MM.1S (cell line): Measurements from ENCODE around the gene HMOX2.

Experiments used
- DNase-seq: peaks from one replicate; pipeline ENCODE4 v3.0.0-alpha.2; 2015
- H2AFZ ChIP-seq: fragments of 300-600 bp; sonication (generic); 2 replicates; pipeline ENCODE4 v1.6.0; 2016; ENCODE audit warnings: antibody characterized with exemption, low read length
- H3F3A ChIP-seq: fragments of 300-600 bp; sonication (generic); 2 replicates; pipeline ENCODE4 v1.6.1; 2016; ENCODE audit warnings: mild to moderate bottlenecking, antibody characterized with exemption, low read length, moderate library complexity, mixed read lengths; ENCODE audit not compliant: insufficient read depth
- H3K27ac ChIP-seq: fragments of 300-600 bp; sonication (generic); 2 replicates; pipeline ENCODE4 v1.5.1; 2016; ENCODE audit warnings: mild to moderate bottlenecking, low read length
- H3K27me3 ChIP-seq: fragments of 300-600 bp; sonication (generic); replicated peaks from 2 replicates; pipeline ENCODE4 v1.6.0; 2016; ENCODE audit warnings: low read length; ENCODE audit not compliant: insufficient read depth
- H3K36me3 ChIP-seq: fragments of 300-600 bp; sonication (generic); replicated peaks from 2 replicates; pipeline ENCODE4 v1.6.1; 2016; ENCODE audit warnings: mild to moderate bottlenecking, low read length, mixed read lengths; ENCODE audit not compliant: insufficient read depth
- H3K4me1 ChIP-seq: fragments of 300-600 bp; sonication (generic); 2 replicates; pipeline ENCODE4 v1.6.1; 2016; ENCODE audit warnings: low read length, mixed read lengths
- H3K4me2 ChIP-seq: fragments of 300-600 bp; sonication (generic); 2 replicates; pipeline ENCODE4 v1.6.0; 2016; ENCODE audit warnings: low read depth, low read length
- H3K4me3 ChIP-seq: fragments of 300-600 bp; sonication (generic); 2 replicates; pipeline ENCODE4 v1.5.1; 2016; ENCODE audit warnings: low read length, mixed read lengths
- H3K79me2 ChIP-seq: fragments of 300-600 bp; sonication (generic); 2 replicates; pipeline ENCODE4 v1.6.1; 2016; ENCODE audit warnings: mixed run types, low read length, mixed read lengths
- H3K9ac ChIP-seq: fragments of 300-600 bp; sonication (generic); 2 replicates; pipeline ENCODE4 v1.6.1; 2016; ENCODE audit warnings: low read length, mixed read lengths
- H3K9me2 ChIP-seq: fragments of 300-600 bp; sonication (generic); replicated peaks from 2 replicates; pipeline ENCODE4 v1.6.1; 2016; ENCODE audit warnings: mild to moderate bottlenecking, low read length, mixed read lengths; ENCODE audit not compliant: insufficient read depth
- H3K9me3 ChIP-seq: fragments of 300-600 bp; sonication (generic); replicated peaks from 2 replicates; pipeline ENCODE4 v1.6.1; 2016; ENCODE audit warnings: mild to moderate bottlenecking, low read length, mixed read lengths; ENCODE audit not compliant: insufficient read depth
- H4K20me1 ChIP-seq: fragments of 300-600 bp; sonication (generic); 2 replicates; pipeline ENCODE4 v1.6.1; 2016; ENCODE audit warnings: mild to moderate bottlenecking, low read length, moderate library complexity, mixed read lengths; ENCODE audit not compliant: insufficient read depth
- CTCF ChIP-seq: fragments of 300-600 bp; sonication (generic); IDR thresholded peaks from 2 replicates; pipeline ENCODE4 v1.5.1; 2016; ENCODE audit warnings: antibody characterized with exemption, low read length, mixed read lengths
- EZH2 ChIP-seq: fragments of 300-600 bp; sonication (generic); optimal IDR thresholded peaks from 2 replicates; pipeline ENCODE3; 2017; ENCODE audit warnings: low read depth, mild to moderate bottlenecking, antibody characterized with exemption, low read length, mixed read lengths
- EZH2phosphoT487 ChIP-seq: fragments of 300-600 bp; sonication (generic); IDR thresholded peaks from 2 replicates; pipeline ENCODE4 v1.6.1; 2018; ENCODE audit warnings: antibody characterized with exemption, low read length

HMOX2 gene

DNA sequence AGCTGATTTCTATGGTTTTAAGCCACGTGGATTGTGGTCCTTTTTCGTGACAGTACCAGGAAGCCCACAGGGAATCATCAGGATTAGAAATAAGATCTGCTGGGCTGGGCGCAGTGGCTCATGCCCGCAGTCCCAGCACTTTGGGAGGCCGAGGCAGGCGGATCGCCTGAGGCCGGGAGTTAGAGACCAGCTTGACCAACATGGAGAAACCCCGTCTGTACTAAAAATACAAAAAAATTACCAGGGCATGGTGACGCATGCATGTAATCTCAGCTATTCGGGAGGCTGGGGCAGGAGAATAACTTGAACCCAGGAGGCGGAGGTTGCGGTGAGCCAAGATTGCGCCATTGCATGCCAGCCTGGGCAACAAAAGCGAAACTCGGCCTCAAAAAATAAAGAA is 8.3 kb upstream of the HMOX2 start:
- H3K4me2 ChIP-seq, result no peak overlapping the region
- no peak for TF ChIP-seq CTCF
- no peak for TF ChIP-seq EZH2phosphoT487
- no peak for TF ChIP-seq EZH2

DNA sequence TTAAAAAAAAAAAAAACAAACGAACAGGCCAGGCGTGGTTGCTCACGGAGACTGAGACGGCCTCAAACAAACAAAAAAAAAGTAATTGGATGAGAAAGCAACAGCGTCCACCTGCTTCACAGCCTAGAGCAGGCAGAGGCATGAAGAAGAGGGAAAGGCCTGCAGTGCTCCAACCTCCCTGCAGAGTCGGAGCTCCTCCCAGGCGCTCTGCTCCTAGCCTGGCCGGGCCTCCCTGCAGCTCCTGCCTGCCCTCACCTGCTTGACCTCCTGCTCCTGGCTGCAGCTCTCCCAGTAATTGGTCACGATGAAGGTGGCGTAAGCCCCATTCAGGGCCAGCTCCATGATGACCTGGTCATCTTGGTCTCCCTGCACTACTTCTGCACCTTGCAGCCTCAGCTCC is 7.2 kb upstream of the HMOX2 start:
- no peaks in the 10 kb centered on the region for H4K20me1 ChIP-seq
- no peaks in the 10 kb centered on the region for H3K9me2 ChIP-seq
- no peak overlapping the region for H3K27ac ChIP-seq
- no peak overlapping the region for H3K4me3 ChIP-seq
- H3K9me3 ChIP-seq, result no peaks in the 10 kb centered on the region
- H3K4me1 ChIP-seq, result no peaks in the 10 kb centered on the region
- H2AFZ ChIP-seq, result no peak overlapping the region
- DNase-seq, result no peak
- no peaks in the 10 kb centered on the region for H3K79me2 ChIP-seq
- H3F3A ChIP-seq, result peaks cover 3% of the 10 kb centered on the region
- no peaks in the 10 kb centered on the region for H3K27me3 ChIP-seq
- no peak overlapping the region for H3K9ac ChIP-seq
- TF ChIP-seq CTCF, result no peak
- no peak for TF ChIP-seq EZH2phosphoT487
- TF ChIP-seq EZH2, result no peak
- H3K36me3 ChIP-seq, result no peaks in the 10 kb centered on the region
- H3K4me2 ChIP-seq, result no peak overlapping the region

More for the DNA sequence above, 8.3 kb upstream of the HMOX2 start:
- Histone ChIP-seq H3K9me3 (no peaks in the 10 kb centered on the region), H3K36me3 (no peaks in the 10 kb centered on the region), H3K27me3 (no peaks in the 10 kb centered on the region), H3K9ac (no peak overlapping the region), H3K4me3 (no peak overlapping the region), H2AFZ (no peak overlapping the region), H3F3A (no peaks in the 10 kb centered on the region), H3K27ac (no peak overlapping the region), H3K4me1 (no peaks in the 10 kb centered on the region), H3K9me2 (no peaks in the 10 kb centered on the region), H3K79me2 (no peaks in the 10 kb centered on the region), H4K20me1 (no peaks in the 10 kb centered on the region)
- DNase-seq, result no peak

DNA sequence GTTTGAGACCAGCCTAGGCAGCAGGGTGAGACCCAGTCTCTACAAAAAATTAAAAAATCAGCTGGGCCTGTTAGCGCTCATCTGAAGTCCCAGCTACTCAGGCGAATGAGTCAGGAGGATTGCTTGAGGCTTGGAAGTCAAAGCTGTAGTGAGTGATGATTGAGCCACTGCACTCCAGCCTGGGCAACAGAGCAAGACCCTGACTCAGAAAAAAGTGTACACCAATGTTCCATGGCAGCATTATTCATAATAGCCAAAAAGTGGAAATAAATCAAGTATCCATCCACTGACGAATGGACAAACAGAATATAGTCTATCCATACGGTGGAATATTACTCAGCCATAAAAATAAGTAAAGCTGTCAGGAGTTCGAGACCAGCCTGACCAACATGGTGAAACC is 4.3 kb upstream of the HMOX2 start:
- TF ChIP-seq CTCF, result no peak
- H3K79me2 ChIP-seq, result peaks cover 4% of the 10 kb centered on the region
- no peak overlapping the region for H3K4me3 ChIP-seq
- H3K9me3 ChIP-seq, result no peaks in the 10 kb centered on the region
- H3K4me1 ChIP-seq, result peaks cover 4% of the 10 kb centered on the region; the same call in 1 of the 2 replicates
- H3F3A ChIP-seq, result peaks cover 8% of the 10 kb centered on the region
- no peak for DNase-seq
- no peak overlapping the region for H2AFZ ChIP-seq
- no peaks in the 10 kb centered on the region for H4K20me1 ChIP-seq
- no peak overlapping the region for H3K4me2 ChIP-seq
- no peaks in the 10 kb centered on the region for H3K9me2 ChIP-seq
- H3K36me3 ChIP-seq, result no peaks in the 10 kb centered on the region
- H3K27ac ChIP-seq, result no peak overlapping the region
- H3K9ac ChIP-seq, result no peak overlapping the region
- H3K27me3 ChIP-seq, result no peaks in the 10 kb centered on the region

- Histone ChIP-seq H3K27me3 (no peaks in the 10 kb centered on the region), H3K79me2 (peaks cover 15% of the 10 kb centered on the region), H3K9me3 (no peaks in the 10 kb centered on the region), H3K9me2 (no peaks in the 10 kb centered on the region), H2AFZ (no peak overlapping the region), H3K36me3 (no peaks in the 10 kb centered on the region), H3K4me3 (no peak overlapping the region), H3K4me1 (peaks cover 4% of the 10 kb centered on the region; the same call in 1 of the 2 replicates), H3K27ac (no peak overlapping the region), H3K4me2 (no peak overlapping the region), H3F3A (peaks cover 8% of the 10 kb centered on the region), H4K20me1 (no peaks in the 10 kb centered on the region), H3K9ac (no peak overlapping the region)
- DNase-seq, result no peak
- TF ChIP-seq EZH2phosphoT487, result no peak
- TF ChIP-seq EZH2, result no peak
- no peak for TF ChIP-seq CTCF
These were observed 3.3 kb upstream of the HMOX2 start for GRCh38 chr16:4472880-4473279.
